GM21367 (cell line): ENCODE data around the gene SEPHS1.
"Not testable (repeated sequence)": the region's sequence is repeated elsewhere in the genome, so short reads cannot be mapped to it uniquely, and the experiment has no call there.

ENCODE experiments used
- ATAC-seq: cut with Tn5 transposase; IDR thresholded peaks from one replicate; pipeline ENCODE4 v1.9.1; 2021; ENCODE audit not compliant: unreplicated experiment

The SEPHS1 gene

GRCh38 chr10:13365243-13365642 is 17.1 kb upstream of the SEPHS1 start:
- ATAC-seq: no peak

- no peak for ATAC-seq
Measured at GRCh38 chr10:13360587-13360986, 12.5 kb upstream of the SEPHS1 start.

- ATAC-seq: no peak
Measured at GRCh38 chr10:13356392-13356791, 8.3 kb upstream of the SEPHS1 start.

GRCh38 chr10:13354783-13355182 is 6.7 kb upstream of the SEPHS1 start:
- no peak for ATAC-seq

- ATAC-seq: no peak
Measured at GRCh38 chr10:13352519-13352918, 4.4 kb upstream of the SEPHS1 start.

- ATAC-seq: no peak
Measured at GRCh38 chr10:13351340-13351915, 3.3 kb upstream of the SEPHS1 start.

GRCh38 chr10:13349463-13350274 is 1.6 kb upstream of the SEPHS1 start:
- no peak for ATAC-seq

GRCh38 chr10:13347500-13348156 is 465 bp downstream of the SEPHS1 start:
- peak; percentile 31 for ATAC-seq

GRCh38 chr10:13347043-13347499 is 1.0 kb downstream of the SEPHS1 start:
- ATAC-seq: peak; percentile 9

- ATAC-seq: no peak
Measured at GRCh38 chr10:13346283-13347042, 1.6 kb downstream of the SEPHS1 start.

GRCh38 chr10:13340626-13341376 is 7.3 kb downstream of the SEPHS1 start:
- peak; percentile 72 for ATAC-seq

- ATAC-seq: no peak
Measured at GRCh38 chr10:13340068-13340467, 8.0 kb downstream of the SEPHS1 start.

GRCh38 chr10:13338390-13339110 is 9.5 kb downstream of the SEPHS1 start:
- no peak for ATAC-seq

GRCh38 chr10:13337827-13338196 is 10.3 kb downstream of the SEPHS1 start:
- ATAC-seq: no peak

GRCh38 chr10:13337128-13337826 is 10.8 kb downstream of the SEPHS1 start:
- no peak for ATAC-seq

GRCh38 chr10:13335881-13336280 is 12.2 kb downstream of the SEPHS1 start:
- no peak for ATAC-seq

- ATAC-seq: no peak
Measured at GRCh38 chr10:13334556-13334955, 13.5 kb downstream of the SEPHS1 start.

GRCh38 chr10:13331646-13332045 is 16.4 kb downstream of the SEPHS1 start:
- ATAC-seq: no peak

- not testable (repeated sequence) for ATAC-seq
Measured at GRCh38 chr10:13330980-13331379, 17.1 kb downstream of the SEPHS1 start.
